Eye (tissue), 1 donor: ENCODE data around the gene RPTN.
"Not testable (repeated sequence)": the region's sequence is repeated elsewhere in the genome, so short reads cannot be mapped to it uniquely, and the experiment has no call there.

Experiments used
- DNase-seq: peaks from one replicate; pipeline ENCODE4 v3.0.0-alpha.2; 2015

Gene RPTN

DNA sequence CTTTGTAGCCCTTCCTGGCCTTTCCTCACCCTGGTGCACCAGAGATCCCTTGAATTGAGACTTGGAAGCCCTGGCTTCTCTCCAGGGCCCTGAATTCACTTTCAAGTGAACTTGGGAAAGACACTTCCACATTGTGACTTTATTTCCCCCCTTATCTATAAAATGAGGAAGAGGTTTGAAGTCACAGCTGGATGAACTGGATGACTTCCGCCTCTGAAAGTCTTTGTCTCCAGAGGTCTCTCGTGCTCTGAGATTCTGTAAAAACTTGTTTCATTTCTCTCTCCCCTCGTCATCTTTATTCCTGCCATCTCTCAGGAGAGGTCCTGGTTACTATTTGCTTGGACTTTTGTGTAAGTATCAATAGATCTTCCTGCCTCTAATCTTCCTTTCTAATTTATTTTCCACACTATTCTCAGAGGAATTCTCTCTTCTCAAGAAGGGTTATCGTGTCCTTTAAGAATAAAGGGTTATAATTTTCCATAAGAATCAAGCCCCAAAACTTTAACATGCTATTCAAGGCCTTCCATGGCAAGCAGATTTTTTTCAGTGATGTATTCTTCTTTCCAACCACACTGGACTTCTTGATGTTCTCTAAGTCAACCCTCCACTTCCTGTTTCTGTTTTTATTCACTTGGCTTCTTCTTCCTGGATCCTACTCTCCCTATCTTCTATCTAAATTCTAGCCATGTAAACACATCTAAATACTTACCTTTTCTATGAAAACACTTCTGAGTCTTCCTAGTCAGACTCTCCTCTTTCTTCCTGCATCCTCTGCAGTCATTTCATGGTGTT lies 6.5 kb upstream of the RPTN start:
- no peak for DNase-seq

DNA sequence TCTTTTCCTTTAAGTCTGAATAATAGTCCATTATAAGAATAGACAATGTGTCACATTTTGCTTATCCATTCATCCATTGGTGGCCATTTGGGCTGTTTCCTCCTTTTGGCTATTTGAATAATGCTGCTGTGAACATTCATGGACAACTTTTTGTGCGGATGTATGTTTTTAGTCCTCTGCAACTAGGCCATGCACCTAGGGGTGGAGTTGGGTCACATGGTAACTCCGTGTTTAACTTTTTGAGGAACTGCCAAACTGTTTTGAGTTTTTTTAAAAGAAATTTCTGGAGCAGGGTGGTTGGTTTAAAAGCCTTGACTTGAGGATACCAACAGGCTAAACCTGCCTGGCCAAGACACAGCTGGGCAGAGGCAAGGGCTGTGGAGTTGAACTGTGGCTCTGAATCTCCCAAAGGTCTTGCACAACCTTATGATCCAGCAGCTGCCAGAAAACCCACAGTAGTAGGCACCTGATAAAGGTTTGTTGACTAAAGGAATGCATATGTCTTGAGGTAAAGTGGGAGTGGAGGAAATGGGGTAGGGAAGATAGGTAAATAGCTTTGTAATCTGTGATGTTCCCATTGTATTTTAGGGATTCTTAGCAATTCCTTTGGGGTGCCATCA lies 5.6 kb upstream of the RPTN start:
- no peak for DNase-seq

- DNase-seq: peak; percentile 3
Measured at GRCh38 chr1:152162792-152163463, 3.9 kb upstream of the RPTN start.

GRCh38 chr1:152160576-152160975 lies 1.5 kb upstream of the RPTN start:
- no peak for DNase-seq

GRCh38 chr1:152153996-152154395 lies 5.0 kb downstream of the RPTN start:
- DNase-seq: no peak

- DNase-seq: no peak
Measured at GRCh38 chr1:152151646-152152045, 7.4 kb downstream of the RPTN start.

DNA sequence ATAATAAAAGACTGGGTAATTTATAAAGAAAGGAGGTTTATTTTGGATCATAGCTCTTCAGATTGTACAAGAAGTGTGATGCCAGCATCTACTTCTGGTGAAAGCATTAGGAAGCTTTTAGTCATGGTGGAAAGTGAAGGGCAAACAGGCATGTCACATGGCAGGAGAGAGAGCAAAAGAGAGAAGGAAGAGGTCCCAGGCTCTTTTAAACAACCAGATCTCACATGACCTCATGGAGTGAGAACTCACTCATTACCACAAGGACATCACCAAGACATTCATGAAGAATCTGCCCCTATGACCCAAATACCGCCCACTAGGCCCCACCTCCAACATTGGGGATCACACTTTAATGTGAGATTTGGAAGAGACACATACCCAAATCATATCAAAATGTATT lies 10.0 kb downstream of the RPTN start:
- no peak for DNase-seq

- no peak for DNase-seq
Measured at GRCh38 chr1:152148051-152148450, 11.0 kb downstream of the RPTN start.

DNA sequence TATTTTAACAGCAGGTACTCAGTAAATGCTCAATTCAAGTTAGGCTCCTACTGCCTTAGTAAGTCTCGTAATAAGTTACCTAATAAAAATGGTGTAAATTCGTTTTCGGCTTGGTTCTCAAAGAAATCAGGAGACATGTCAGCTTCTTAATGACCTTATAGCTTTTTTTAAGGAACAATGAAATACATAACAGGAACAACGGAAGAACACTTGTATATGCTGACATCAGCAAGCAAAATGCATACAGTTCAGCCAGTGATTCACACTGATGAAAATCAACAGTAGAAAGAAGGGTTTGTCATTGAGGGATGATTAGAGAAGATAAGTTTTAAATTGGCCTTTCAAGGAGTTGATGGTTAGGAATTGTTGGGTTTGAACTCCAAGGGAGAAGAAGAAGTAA lies 13.3 kb downstream of the RPTN start:
- no peak for DNase-seq

GRCh38 chr1:152144674-152145183 lies 14.3 kb downstream of the RPTN start:
- not testable (repeated sequence) for DNase-seq

DNA sequence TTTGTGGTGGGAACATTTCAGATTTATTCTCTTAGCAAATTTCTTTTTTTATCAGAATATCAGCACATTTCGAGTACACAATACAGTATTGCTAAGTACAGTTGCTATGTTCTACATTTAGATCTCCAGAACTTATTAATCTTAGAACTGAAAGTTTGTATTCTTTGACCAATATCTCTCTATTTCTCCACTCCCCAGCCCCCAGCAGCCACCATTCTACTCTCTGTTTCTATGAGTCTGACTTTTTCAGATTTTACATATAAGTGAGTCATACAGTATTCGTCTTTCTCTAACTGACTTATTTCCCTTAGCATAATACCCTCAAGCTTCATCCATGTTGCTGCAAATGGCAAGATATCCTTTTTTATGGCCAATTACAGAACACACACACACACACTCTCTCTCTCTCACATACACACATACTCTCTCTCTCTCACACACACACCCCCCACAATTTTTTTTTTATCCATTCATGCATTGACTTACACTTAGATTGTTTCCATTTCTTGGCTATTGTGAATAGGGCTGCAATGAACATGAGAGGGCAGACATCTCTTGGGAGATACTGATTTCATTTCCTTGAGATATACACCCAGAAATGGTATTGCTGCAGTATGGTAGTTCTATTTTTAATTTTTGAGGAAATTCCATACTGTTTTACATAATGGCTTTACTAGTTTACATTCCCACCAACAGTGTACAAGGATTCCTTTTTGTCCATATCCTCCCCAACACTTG lies 15.7 kb downstream of the RPTN start:
- DNase-seq: no peak

DNA sequence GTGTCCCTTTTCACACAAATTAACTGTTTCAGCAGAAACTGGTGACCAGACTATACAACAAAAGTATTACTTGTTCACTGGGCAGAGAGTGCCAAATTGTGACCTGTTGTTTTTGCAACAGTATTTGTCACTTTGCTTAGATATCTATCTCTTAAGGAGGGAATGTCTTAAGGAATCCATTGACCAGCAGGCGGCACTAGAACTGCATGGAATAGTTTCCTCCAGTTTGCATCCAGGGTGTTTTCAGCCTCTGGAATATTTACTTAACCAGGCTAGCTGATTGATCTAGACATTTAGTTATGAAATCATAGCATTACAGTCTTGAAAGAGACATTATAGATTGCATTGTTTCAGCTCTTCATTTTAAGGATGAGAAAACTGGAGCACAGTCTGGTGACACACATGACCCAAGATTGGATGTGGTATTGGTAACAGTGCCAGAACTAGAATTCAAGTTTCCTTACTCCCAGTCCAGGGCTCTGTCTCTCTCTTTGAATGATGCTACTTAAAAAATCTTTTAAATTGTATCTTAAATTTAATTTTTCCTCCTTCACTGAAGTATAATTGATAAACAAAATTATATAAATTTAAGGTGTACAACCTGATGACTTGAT lies 16.9 kb downstream of the RPTN start:
- peak; percentile 83 for DNase-seq

DNA sequence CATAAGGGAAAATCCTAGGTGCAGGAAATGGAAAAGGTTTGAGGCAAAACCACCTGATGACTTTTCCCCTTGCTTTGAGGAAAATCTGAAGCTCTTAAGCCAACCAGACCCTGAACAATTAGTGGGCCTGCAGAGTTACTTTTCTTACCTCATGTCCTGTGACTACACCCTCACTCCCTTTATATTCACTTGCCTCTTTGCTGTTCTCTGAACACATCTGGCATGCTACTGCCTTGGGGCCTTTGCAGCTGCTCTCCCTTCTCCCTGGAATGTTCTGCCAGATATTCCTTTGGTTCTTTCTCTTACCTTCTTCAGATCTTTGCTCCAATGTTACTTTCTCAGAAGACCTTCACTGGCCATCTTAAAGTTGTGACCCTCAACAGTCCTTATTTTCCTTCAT lies 21.8 kb downstream of the RPTN start:
- DNase-seq: no peak

GRCh38 chr1:152130186-152130585 lies 28.8 kb downstream of the RPTN start:
- no peak for DNase-seq

DNA sequence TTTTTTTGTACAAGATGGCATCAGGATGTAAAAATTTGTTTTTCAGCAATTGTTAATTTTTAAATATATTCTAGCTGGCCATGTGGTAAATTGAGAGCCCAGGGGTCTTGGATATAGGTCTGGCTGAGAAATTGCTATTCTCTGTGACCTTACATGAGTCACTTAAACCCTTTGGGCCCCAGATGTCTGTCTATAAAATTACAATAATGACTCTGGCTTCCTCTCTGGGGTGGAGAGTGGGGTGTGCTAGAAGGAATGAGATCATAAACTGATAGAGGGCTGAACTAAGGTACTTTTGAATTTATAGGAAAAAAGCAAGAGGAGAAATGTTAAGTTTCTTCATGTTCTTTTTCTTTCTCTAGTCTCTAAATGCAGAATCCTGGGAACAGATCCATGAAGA lies 31.4 kb downstream of the RPTN start:
- no peak for DNase-seq

DNA sequence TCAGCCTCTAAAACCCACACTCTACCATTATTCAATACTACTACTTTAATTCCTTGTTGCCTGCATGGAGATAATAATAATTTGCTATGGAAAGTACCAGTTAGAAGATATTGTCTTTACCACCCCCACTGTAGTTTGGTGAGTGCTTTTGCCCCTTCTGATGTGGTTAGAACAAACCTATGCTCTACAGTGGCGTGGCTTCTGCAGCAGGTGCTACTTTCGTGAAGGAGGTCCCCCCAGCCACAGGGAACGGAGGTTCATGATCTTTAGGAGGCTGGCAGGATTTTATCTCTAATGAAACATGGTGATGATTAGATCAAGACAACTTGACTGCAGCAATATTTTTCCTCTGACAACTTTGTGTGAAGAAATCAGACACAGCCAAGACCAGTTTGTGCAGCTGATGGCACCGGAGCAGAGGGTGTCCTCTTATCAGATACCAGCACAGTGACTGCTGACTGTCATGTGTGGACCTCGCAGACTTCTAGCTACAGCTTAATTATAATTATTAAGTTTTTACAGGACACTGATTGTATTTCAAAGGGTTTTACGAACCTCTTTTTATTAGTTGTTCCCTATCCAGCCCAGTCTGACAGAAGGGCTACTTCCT lies 33.1 kb downstream of the RPTN start:
- DNase-seq: no peak

DNA sequence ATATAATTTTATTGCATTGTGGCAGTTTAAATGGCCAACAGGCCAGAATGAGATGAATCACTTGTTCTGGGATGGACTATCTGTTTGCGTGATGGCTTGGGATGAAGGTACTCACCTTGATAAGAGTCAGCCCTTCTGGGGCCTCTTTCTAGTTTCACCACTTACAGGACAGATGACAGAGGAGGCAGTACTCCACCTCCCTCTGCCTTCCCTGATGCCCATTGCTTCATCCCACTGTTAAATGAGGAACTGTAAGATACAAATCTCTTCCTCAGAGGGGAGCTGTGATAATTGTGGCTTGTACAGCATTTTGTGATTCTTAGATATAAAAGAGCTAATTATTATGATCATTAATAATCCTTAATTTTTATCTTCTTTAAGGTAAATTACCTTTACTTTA lies 40.1 kb downstream of the RPTN start:
- no peak for DNase-seq

DNA sequence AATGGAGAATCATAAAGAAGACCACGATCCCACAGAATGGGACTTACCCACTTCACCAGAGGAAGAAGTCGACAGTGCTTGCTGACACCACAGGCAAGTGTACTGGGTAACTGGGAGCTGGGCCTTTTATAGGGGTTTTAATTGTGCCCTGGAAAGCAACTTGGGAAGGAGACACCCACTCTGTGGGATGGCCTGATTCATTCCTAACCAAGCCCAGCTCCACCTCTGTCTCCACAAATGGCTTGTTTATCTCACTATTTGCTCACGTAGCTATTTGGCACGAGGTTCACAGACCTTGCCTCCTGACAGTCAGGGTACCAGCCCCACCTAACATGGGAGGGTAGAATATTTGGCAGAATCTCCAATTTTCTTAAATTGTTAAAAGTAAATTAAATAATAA lies 43.7 kb downstream of the RPTN start, which contains the start of gene TCHH:
Gene TCHH, minus strand, starts transcription at position 101 of the 400 bp plus-strand sequence. CDS start 1,364 bp downstream, outside the sequence.
- DNase-seq: no peak

DNA sequence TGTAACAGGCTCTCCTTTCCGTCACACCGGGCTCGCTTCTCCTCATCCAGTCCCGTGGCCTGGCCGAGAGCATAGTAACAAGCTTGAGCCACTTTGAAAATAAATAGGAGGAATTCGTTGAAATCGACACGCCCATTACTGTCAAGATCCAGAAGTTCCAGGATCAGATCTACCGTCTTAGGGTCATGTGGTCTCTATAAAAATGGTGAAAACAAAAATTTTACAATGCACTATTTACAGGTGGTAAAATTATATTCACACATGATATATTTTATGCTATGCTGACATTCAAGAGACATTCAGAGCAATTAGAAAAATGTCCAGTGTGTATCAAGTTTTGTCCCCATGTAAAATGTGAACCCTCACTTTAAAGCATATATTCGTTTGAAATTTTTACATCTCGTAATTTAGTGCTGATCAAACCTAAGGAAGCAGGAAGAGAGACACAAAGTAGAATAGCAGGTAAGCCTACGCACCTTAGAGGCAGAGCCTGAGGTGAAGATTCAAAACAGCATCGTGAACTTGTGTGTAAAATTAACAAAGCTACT lies 46.1 kb downstream of the RPTN start:
- DNase-seq: no peak

DNA sequence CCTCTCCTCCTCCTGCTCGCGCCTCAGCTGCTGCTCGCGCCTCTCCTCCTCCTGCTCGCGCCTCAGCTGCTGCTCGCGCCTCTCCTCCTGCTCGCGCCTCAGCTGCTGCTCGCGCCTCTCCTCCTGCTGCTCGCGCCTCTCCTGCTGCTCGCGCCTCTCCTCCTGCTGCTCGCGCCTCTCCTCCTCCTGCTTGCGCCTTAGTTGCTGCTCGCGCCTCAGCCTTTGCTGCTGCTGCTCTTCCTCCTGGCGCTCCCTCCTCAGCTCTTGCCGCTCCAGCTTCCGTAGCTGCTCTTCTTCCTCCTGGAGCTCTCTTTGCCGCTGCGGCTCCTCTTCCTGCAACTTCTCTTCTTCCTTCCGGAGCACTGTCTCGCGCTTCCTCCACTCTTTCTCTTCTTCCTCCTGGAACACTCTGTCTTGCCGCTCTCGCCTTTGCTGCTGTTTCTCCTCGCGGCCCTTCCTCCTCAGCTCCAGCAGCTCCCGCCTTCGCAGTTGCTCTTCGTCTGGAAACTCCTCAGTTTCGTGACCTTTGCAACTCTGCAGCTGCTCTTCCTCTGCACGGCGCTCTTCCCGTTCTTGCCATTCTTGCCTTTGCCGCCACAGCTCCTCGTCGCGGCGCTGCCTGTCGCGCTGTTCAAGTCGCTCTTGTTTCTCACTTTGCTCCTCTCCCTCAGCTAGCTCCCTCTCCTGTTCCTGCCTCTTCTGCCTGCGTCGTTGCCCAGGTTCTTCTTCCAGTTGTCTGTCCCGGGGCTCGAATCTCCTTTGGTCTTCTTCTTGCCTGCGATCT lies 46.7 kb downstream of the RPTN start:
- peak; percentile 71 for DNase-seq

GRCh38 chr1:152111515-152111968 lies 47.5 kb downstream of the RPTN start:
- DNase-seq: peak; percentile 90
